NCI-H345 treated with DMSO at 0.1 percent for 48 hours (cell line): ENCODE results near the gene SLC12A8.
"Not testable (repeated sequence)": the region's sequence is repeated elsewhere in the genome, so short reads cannot be mapped to it uniquely, and the experiment has no call there.

Experiments used
- DNase-seq: peaks from one replicate; lab custom pipeline; 2025; ENCODE audit not compliant: unreplicated experiment; lab: John Stamatoyannopoulos, UW

Gene SLC12A8

GRCh38 chr3:125116311-125117080 is 96.1 kb downstream of the SLC12A8 start:
- DNase-seq = no peak

- DNase-seq = no peak
Observed at GRCh38 chr3:125115640-125116039, 96.9 kb downstream of the SLC12A8 start.

GRCh38 chr3:125112981-125113380 is 99.6 kb downstream of the SLC12A8 start:
- DNase-seq = no peak

GRCh38 chr3:125110876-125111480 is 101.6 kb downstream of the SLC12A8 start:
- no peak for DNase-seq

GRCh38 chr3:125110016-125110875 is 102.3 kb downstream of the SLC12A8 start:
- no peak for DNase-seq

GRCh38 chr3:125109536-125109925 is 103.0 kb downstream of the SLC12A8 start:
- no peak for DNase-seq

GRCh38 chr3:125108833-125109535 is 103.6 kb downstream of the SLC12A8 start:
- DNase-seq = no peak

- no peak for DNase-seq
Observed at GRCh38 chr3:125107861-125108567, 104.5 kb downstream of the SLC12A8 start.

GRCh38 chr3:125107363-125107762 is 105.2 kb downstream of the SLC12A8 start:
- DNase-seq = no peak

- DNase-seq = no peak
Observed at GRCh38 chr3:125105116-125105515, 107.4 kb downstream of the SLC12A8 start.

GRCh38 chr3:125104639-125105038 is 107.9 kb downstream of the SLC12A8 start:
- DNase-seq = no peak

GRCh38 chr3:125103406-125103805 is 109.1 kb downstream of the SLC12A8 start:
- no peak for DNase-seq

- DNase-seq = no peak
Observed at GRCh38 chr3:125102470-125102869, 110.1 kb downstream of the SLC12A8 start.

- no peak for DNase-seq
Observed at GRCh38 chr3:125098611-125099291, 113.8 kb downstream of the SLC12A8 start.

- DNase-seq = no peak
Observed at GRCh38 chr3:125090649-125091048, 121.9 kb downstream of the SLC12A8 start.

- DNase-seq = no peak
Observed at GRCh38 chr3:125087768-125088391, 124.7 kb downstream of the SLC12A8 start.

GRCh38 chr3:125085166-125085565 is 127.4 kb downstream of the SLC12A8 start:
- no peak for DNase-seq

GRCh38 chr3:125083776-125084175 is 128.8 kb downstream of the SLC12A8 start:
- DNase-seq = no peak

- DNase-seq = not testable (repeated sequence)
Observed at GRCh38 chr3:125082339-125082738, 130.2 kb downstream of the SLC12A8 start.
